ENCODE results near the gene GOLGA1. TPM values are rescaled to one million over a fixed set of nuclear protein-coding genes. Genes with fewer than 3 reads are reported as not detected.

GOLGA1 gene
- polyA plus RNA-seq, 1 of the 3 experiments (the other 2 are of a cell fraction), result 10.0 TPM

GRCh38 chr9:124908098-124908497, 32.8 kb downstream of the GOLGA1 start:
- POLR2A ChIA-PET, result no interaction called here
- Histone ChIP-seq H3K36me3 (replicated peaks in 1 of 2; ENCODE audit: control insufficient read depth in 1 of 2, insufficient read depth in 2 of 2, low read length in 1 of 2) (peaks cover 32 to 38% of the 10 kb centered on the region in 2 experiments), H2AFZ (ENCODE audit: low read depth) (no peak overlapping the region), H3K27ac (ENCODE audit: low read depth in 2 of 2, low read length in 1 of 2) (no peak overlapping the region), H3K4me1 (ENCODE audit: control insufficient read depth in 1 of 2, insufficient read depth in 2 of 2, low read depth in 1 of 2, low read length in 1 of 2) (no peaks in the 10 kb centered on the region), H3K4me3 (ENCODE audit: low read depth in 2 of 2, low read length in 1 of 2) (0 out of 4 replicates have a peak overlapping the region, but pooled peaks of 1 of the 2 experiments have one; percentile 9), H3K9me3 (no peaks in the 10 kb centered on the region), H3K27me3 (ENCODE audit: insufficient read depth) (no peaks in the 10 kb centered on the region), H3F3A (replicated peaks; ENCODE audit: insufficient read depth) (peaks cover 3% of the 10 kb centered on the region), H3K79me2 (ENCODE audit: insufficient read depth) (no peaks in the 10 kb centered on the region), H3K9ac (no peak overlapping the region), H4K20me1 (ENCODE audit: insufficient read depth) (no peaks in the 10 kb centered on the region), H3K9me2 (no peaks in the 10 kb centered on the region), H3K4me2 (no peak overlapping the region)
- 92% methylated on average over 2 of the region's 2 CpGs for WGBS (ENCODE audit: low lambda C conversion rate)
- no peak for DNase-seq
- CTCF ChIA-PET, result interaction anchor here (0.6 kb wide), 1 partner anchor 177 kb away, joined by 3 read pairs; no protein-coding TSS in a partner anchor
- TF ChIP-seq FOSL2 (IDR thresholded peaks at IDR 0.05; ENCODE audit: borderline replicate concordance, low read depth) (no peak), RXRA (IDR thresholded peaks at IDR 0.05; ENCODE audit: borderline replicate concordance, low read depth) (no peak), REST (IDR thresholded peaks at IDR 0.05; ENCODE audit: low read depth, low read length) (no peak), POLR2AphosphoS5 (IDR thresholded peaks at IDR 0.05; ENCODE audit: low read depth, low read length) (no peak), MAX (IDR thresholded peaks at IDR 0.05; ENCODE audit: low read depth) (no peak), EP300 (IDR thresholded peaks at IDR 0.05; ENCODE audit: borderline replicate concordance in 1 of 2, low read depth in 1 of 2, low read length in 1 of 2) (no peak), GATA2 (CRISPR knock-in tag; IDR thresholded peaks at IDR 0.05) (no peak), JUND (IDR thresholded peaks at IDR 0.05) (no peak), FOXJ3 (CRISPR knock-in tag; IDR thresholded peaks at IDR 0.05) (no peak), TCF12 (IDR thresholded peaks at IDR 0.05) (no peak), YY1 (IDR thresholded peaks at IDR 0.05; ENCODE audit: low read depth) (no peak), TEAD4 (IDR thresholded peaks at IDR 0.05; ENCODE audit: borderline replicate concordance, insufficient read depth) (no peak), EZH2phosphoT487 (IDR thresholded peaks at IDR 0.05; ENCODE audit: borderline replicate concordance, low read depth) (no peak), MEF2A (IDR thresholded peaks at IDR 0.05; ENCODE audit: borderline replicate concordance, low read depth) (no peak), NRF1 (IDR thresholded peaks at IDR 0.05; ENCODE audit: low read depth, low read length) (no peak), CTCF (IDR thresholded peaks at IDR 0.05) (no peak)
